Neural progenitor cell (in vitro differentiated cells): ENCODE data around the gene SLC2A5. TPM values are rescaled to one million over a fixed set of nuclear protein-coding genes. Genes with fewer than 3 reads are reported as not detected.
A peak's percentile ranks its signal among the peaks of the same experiment; 100 is the strongest.

Experiments
- DNase-seq: peaks from one replicate; pipeline ENCODE4 v3.0.0-alpha.2; 2016; ENCODE audit warnings: low spot score
- H2AFZ ChIP-seq: fragments of 200-600 bp; sonication (generic); replicated peaks from 2 replicates; pipeline ENCODE4 v1.6.1; 2016; ENCODE audit warnings: antibody characterized with exemption
- H3F3A ChIP-seq: fragments of 200-600 bp; sonication (generic); 2 replicates; pipeline ENCODE4 v1.6.1; 2016; ENCODE audit warnings: antibody characterized with exemption, low read depth
- H3K27ac ChIP-seq: fragments of 200-600 bp; sonication (generic); 2 replicates; pipeline ENCODE4 v1.5.1; 2016; ENCODE audit warnings: mild to moderate bottlenecking
- H3K27me3 ChIP-seq: fragments of 200-600 bp; sonication (generic); 2 replicates; pipeline ENCODE4 v1.6.1; 2016; ENCODE audit warnings: mild to moderate bottlenecking, moderate library complexity
- H3K36me3 ChIP-seq: fragments of 200-600 bp; sonication (generic); 2 replicates; pipeline ENCODE4 v1.5.1; 2016
- H3K4me1 ChIP-seq: fragments of 200-600 bp; sonication (generic); 2 replicates; pipeline ENCODE4 v1.6.1; 2016; ENCODE audit warnings: mixed run types
- H3K4me2 ChIP-seq: fragments of 200-600 bp; sonication (generic); 2 replicates; pipeline ENCODE4 v1.6.1; 2016
- H3K4me3 ChIP-seq: fragments of 200-600 bp; sonication (generic); 2 replicates; pipeline ENCODE4 v1.5.1; 2016
- H3K79me2 ChIP-seq: fragments of 200-600 bp; sonication (generic); 2 replicates; pipeline ENCODE4 v1.6.1; 2016; ENCODE audit warnings: low read depth
- H3K9ac ChIP-seq: fragments of 200-600 bp; sonication (generic); 2 replicates; pipeline ENCODE4 v1.6.1; 2016
- H3K9me3 ChIP-seq: fragments of 200-600 bp; sonication (generic); 2 replicates; pipeline ENCODE4 v1.5.1; 2016; ENCODE audit warnings: low read depth
- H4K20me1 ChIP-seq: fragments of 200-600 bp; sonication (generic); 2 replicates; pipeline ENCODE4 v1.6.1; 2016; ENCODE audit warnings: low read depth
- H3K27ac Mint-ChIP-seq: 3 replicates; pipeline ENCODE4 v1.8.0; 2021; ENCODE audit warnings: mixed read lengths
- H3K27me3 Mint-ChIP-seq: 2 replicates; pipeline ENCODE4 v1.8.0; 2022; ENCODE audit warnings: low read depth, mild to moderate bottlenecking, inconsistent platforms, moderate library complexity, mixed read lengths; ENCODE audit not compliant: insufficient read depth
- H3K36me3 Mint-ChIP-seq: 3 replicates; pipeline ENCODE4 v1.8.0; 2021; ENCODE audit warnings: mixed read lengths
- H3K4me1 Mint-ChIP-seq: 3 replicates; pipeline ENCODE4 v1.8.0; 2021; ENCODE audit warnings: mixed read lengths
- H3K4me3 Mint-ChIP-seq: 3 replicates; pipeline ENCODE4 v1.8.0; 2021; ENCODE audit warnings: mild to moderate bottlenecking, moderate library complexity, mixed read lengths
- H3K9me3 Mint-ChIP-seq: 3 replicates; pipeline ENCODE4 v1.8.0; 2020; ENCODE audit warnings: mixed read lengths
- CTCF ChIP-seq: fragments of 200-600 bp; sonication (generic); IDR thresholded peaks from 2 replicates; pipeline ENCODE4 v1.5.1; 2017; ENCODE audit warnings: antibody characterized with exemption, mild to moderate bottlenecking
- EZH2 ChIP-seq: fragments of 200-600 bp; sonication (generic); IDR thresholded peaks from 2 replicates; pipeline ENCODE4 v1.6.1; 2017; ENCODE audit warnings: antibody characterized with exemption, mild to moderate bottlenecking, moderate library complexity
- EZH2phosphoT487 ChIP-seq: fragments of 200-600 bp; sonication (generic); IDR thresholded peaks from 2 replicates; pipeline ENCODE4 v1.6.1; 2017; ENCODE audit warnings: antibody characterized with exemption
- total RNA-seq: library from RNA; depleted of rRNA; stranded (reverse); fragments of >200 nt; gene quantifications from 2 replicates; pipeline ENCODE4 v1.2.3, GENCODE V29; 2015; ENCODE audit warnings: low replicate concordance

The SLC2A5 gene
- total RNA-seq, 1 donor from 2014 or later: not detected

DNA sequence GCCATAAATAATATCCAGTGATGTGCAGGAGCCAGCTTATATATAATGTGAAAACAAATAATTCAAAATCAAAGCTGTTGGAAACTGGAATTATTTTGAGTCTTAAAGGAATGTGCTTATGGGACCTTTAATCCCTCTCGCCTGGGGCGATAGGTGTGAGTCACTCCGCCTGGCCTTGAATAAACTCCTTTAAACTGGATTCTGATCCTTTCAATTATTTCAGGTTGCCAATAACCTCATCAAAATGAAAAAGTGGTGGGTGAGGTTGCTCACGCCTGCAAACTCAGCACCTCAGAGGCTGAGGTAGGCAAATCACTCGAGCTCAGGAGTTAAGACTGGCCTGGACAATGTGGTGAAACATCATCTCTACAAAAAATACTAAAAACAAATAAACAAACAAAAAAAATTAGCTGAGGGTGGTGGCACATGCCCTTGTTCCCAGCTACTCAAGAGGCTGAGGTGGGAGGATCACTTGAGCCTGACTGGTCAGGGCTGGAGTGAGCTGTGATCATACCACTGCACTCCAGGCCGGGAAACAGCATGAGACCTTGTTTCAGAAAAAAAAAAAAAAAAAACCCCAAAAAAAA is 11.4 kb upstream of the SLC2A5 start:
- no peak overlapping the region for H2AFZ ChIP-seq
- no peak overlapping the region for H3K4me2 ChIP-seq
- no peak overlapping the region for H3K9ac ChIP-seq
- Mint-ChIP-seq H3K9me3 (no peaks in the 10 kb centered on the region), H3K4me3 (no peak overlapping the region), H3K27me3 (peaks cover 6% of the 10 kb centered on the region), H3K27ac (no peak overlapping the region), H3K36me3 (peaks cover 1% of the 10 kb centered on the region), H3K4me1 (peaks cover 6% of the 10 kb centered on the region)
- no peaks in the 10 kb centered on the region for H4K20me1 ChIP-seq
- H3K27ac ChIP-seq: no peak overlapping the region
- DNase-seq: no peak
- H3K79me2 ChIP-seq: no peaks in the 10 kb centered on the region
- H3K9me3 ChIP-seq: no peaks in the 10 kb centered on the region
- H3K36me3 ChIP-seq: no peaks in the 10 kb centered on the region
- H3K4me1 ChIP-seq: no peaks in the 10 kb centered on the region
- H3F3A ChIP-seq: no peaks in the 10 kb centered on the region
- TF ChIP-seq CTCF (no peak), EZH2 (no peak), EZH2phosphoT487 (no peak)
- H3K4me3 ChIP-seq: no peak overlapping the region
- no peaks in the 10 kb centered on the region for H3K27me3 ChIP-seq

- H3K27ac Mint-ChIP-seq: peak overlapping the region; percentile 7
- no peaks in the 10 kb centered on the region for H3K9me3 Mint-ChIP-seq
- no peaks in the 10 kb centered on the region for H3F3A ChIP-seq
- H3K36me3 Mint-ChIP-seq: peaks cover 1% of the 10 kb centered on the region
- no peak overlapping the region for H3K4me3 ChIP-seq
- DNase-seq: no peak
- no peaks in the 10 kb centered on the region for H4K20me1 ChIP-seq
- no peak overlapping the region for H3K9ac ChIP-seq
- H3K27ac ChIP-seq: no peak overlapping the region
- H3K4me3 Mint-ChIP-seq: no peak overlapping the region
- H3K36me3 ChIP-seq: no peaks in the 10 kb centered on the region
- H3K27me3 ChIP-seq: no peaks in the 10 kb centered on the region
- peaks cover 6% of the 10 kb centered on the region for H3K27me3 Mint-ChIP-seq
- no peaks in the 10 kb centered on the region for H3K9me3 ChIP-seq
- H3K4me2 ChIP-seq: no peak overlapping the region
- no peaks in the 10 kb centered on the region for H3K79me2 ChIP-seq
- no peak for TF ChIP-seq EZH2
- TF ChIP-seq CTCF: no peak
- no peak for TF ChIP-seq EZH2phosphoT487
- H3K4me1 Mint-ChIP-seq: peaks cover 6% of the 10 kb centered on the region
- no peak overlapping the region for H2AFZ ChIP-seq
- no peaks in the 10 kb centered on the region for H3K4me1 ChIP-seq
Measured at GRCh38 chr1:9079988-9080704, 10.7 kb upstream of the SLC2A5 start.

DNA sequence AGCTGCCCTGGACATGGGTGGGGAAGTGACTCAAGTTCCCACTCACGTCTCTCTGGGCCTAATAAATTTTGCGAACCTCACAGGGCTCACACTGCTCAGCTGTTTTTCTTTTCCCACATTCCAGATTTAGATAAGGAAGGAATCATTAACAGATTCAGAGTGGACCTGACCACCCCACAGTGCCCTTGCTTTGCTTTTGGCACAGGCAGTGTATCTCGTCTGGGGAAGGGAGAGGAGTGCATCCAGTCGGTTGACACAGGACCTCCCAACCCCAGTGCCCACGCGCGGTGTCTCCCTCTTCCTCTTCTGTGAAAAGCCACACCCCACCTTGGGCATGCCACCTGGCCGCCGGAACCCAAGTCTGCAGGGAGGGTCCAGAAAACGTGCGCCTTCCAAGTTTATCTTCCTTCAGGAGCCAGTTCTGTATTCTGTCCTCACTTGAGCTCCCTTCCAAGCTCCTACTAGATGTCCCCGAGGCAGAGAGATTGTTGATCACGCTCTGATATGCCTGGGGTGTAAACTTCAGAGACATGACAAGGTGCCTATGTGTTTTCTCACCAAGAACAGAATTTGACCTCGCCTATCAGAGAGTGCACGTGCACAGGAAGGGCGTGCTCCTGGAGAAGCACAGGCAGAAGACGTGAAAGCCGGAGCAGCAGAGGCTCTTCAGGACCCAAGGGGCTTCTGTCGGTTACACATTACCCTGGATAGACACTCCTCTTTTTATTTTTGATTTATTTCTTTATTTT is 9.5 kb upstream of the SLC2A5 start:
- no peak overlapping the region for H3K4me2 ChIP-seq
- peak overlapping the region; percentile 74 for H3K27ac Mint-ChIP-seq
- no peaks in the 10 kb centered on the region for H4K20me1 ChIP-seq

More for the DNA sequence above, 9.5 kb upstream of the SLC2A5 start:
- H3K4me1 Mint-ChIP-seq: peaks cover 6% of the 10 kb centered on the region
- no peaks in the 10 kb centered on the region for H3K36me3 ChIP-seq
- no peak overlapping the region for H2AFZ ChIP-seq
- H3K79me2 ChIP-seq: no peaks in the 10 kb centered on the region
- no peak overlapping the region for H3K4me3 Mint-ChIP-seq
- H3K9ac ChIP-seq: no peak overlapping the region
- H3K9me3 Mint-ChIP-seq: no peaks in the 10 kb centered on the region
- no peak for TF ChIP-seq EZH2phosphoT487
- TF ChIP-seq CTCF: no peak
- no peak for TF ChIP-seq EZH2
- no peaks in the 10 kb centered on the region for H3K27me3 ChIP-seq
- no peak overlapping the region for H3K27ac ChIP-seq
- H3K4me3 ChIP-seq: no peak overlapping the region
- DNase-seq: no peak
- no peaks in the 10 kb centered on the region for H3F3A ChIP-seq
- no peaks in the 10 kb centered on the region for H3K9me3 ChIP-seq
- peaks cover 1% of the 10 kb centered on the region for H3K36me3 Mint-ChIP-seq
- no peaks in the 10 kb centered on the region for H3K4me1 ChIP-seq
- peaks cover 6% of the 10 kb centered on the region for H3K27me3 Mint-ChIP-seq
